IPS-18c (cell line): Measurements from ENCODE around the gene LTBP3.
A peak's percentile ranks its signal among the peaks of the same experiment; 100 is the strongest.

Experiments
- H3K4me3 ChIP-seq: 2 replicates; pipeline ENCODE4 v1.7.0; 2013; ENCODE audit warnings: low read depth, mild to moderate bottlenecking, low read length, moderate library complexity; ENCODE audit not compliant: insufficient read depth
- H3K9me3 ChIP-seq: one replicate; pipeline ENCODE4 v1.6.1; 2013; ENCODE audit warnings: mild to moderate bottlenecking, low read length, moderate library complexity; ENCODE audit not compliant: control insufficient read depth, insufficient read depth

The LTBP3 gene

GRCh38 chr11:65547446-65548125 lies 10.6 kb downstream of the LTBP3 start:
- Histone ChIP-seq H3K4me3 (no peak overlapping the region; the same call in 1 of the 2 replicates), H3K9me3 (peaks cover 3% of the 10 kb centered on the region)

DNA sequence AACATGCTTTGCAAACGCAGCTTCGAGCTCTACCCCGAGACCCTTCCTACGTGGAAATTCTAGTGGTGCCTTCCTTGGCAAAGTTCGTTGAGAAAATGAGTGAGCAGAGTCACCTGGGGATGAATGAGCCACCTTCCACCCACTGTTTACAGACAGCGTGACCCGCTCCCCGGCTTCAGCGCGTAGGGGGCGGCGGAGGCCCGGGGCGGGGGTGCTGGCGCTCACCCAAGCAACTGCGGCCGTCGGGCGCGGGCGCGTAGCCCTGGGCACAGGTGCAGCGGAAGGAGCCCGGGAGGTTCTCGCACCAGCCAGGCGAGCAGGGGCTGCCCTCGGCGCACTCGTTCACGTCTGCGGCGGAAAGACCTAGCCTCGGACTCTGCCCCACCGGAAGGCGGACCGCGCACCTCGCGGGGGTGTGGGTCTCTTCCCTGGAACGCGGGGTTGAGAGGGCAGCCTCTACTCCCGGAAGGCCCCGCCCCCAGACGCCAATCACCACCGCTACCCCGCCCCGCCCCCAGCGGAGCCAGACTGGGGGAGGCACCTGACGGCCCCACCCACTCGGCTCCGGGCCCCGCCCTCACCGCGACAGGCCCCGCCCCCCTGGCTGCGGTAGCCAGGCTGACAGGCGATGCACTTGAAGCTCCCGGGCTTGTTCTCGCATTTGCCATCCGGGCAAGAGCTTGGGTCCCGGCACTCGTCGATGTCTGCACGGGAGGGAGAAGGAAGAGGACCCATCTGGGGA lies 11.8 kb downstream of the LTBP3 start:
- peaks cover 3% of the 10 kb centered on the region for H3K9me3 ChIP-seq
- peak overlapping the region; percentile 47 for H3K4me3 ChIP-seq

- peaks cover 3% of the 10 kb centered on the region for H3K9me3 ChIP-seq
- peak overlapping the region; percentile 47; the same call in 1 of the 2 replicates for H3K4me3 ChIP-seq
These were observed 12.3 kb downstream of the LTBP3 start for GRCh38 chr11:65545853-65546216.

GRCh38 chr11:65542738-65543390 lies 15.3 kb downstream of the LTBP3 start:
- H3K4me3 ChIP-seq: no peak overlapping the region
- peaks cover 2% of the 10 kb centered on the region for H3K9me3 ChIP-seq

DNA sequence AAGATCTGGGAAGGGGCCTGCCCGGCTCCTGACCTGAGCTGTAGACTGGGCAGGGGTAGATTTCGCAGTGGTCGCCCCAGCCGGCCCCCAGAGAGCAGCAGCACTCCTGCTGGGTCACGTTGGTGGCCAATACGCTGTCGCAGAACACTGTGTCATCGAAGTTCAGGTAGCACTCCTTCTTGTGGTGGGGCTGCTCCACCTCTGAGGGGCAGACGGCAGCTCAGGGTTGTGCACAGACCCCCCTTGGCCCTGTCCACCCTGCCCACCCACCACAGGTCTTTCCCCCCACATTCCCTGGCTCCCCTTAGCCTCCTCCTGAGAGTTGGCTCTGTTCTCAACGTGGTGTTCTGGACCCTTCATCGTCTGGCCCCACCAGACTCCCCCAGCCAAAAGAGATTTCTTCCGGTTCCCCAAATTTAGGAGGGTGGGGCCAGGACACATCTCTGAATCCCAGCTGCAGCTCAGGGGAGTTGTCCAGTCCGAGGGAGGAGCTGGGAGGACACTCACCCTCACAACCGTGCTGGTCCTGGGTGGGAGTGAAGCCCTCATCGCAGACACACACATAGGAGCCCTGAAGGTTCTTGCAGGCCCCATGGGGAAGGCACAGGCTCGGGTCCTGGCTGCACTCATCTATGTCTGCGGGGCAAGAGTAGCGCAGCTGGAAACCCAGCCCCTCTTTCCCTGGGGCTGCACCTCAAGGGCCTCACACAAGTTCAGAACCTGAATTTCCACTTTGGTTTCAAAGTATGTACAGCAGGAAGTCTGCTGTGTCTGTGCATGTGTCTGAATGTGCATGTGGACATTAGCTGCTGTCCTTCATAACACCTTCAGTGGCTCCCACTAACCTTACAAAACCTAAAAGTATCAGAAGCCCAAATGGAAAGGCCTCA lies 16.8 kb downstream of the LTBP3 start:
- H3K9me3 ChIP-seq: peaks cover 2% of the 10 kb centered on the region
- peak overlapping the region; percentile 63 for H3K4me3 ChIP-seq

- peak overlapping the region; percentile 63 for H3K4me3 ChIP-seq
- H3K9me3 ChIP-seq: peaks cover 2% of the 10 kb centered on the region
These were observed 17.7 kb downstream of the LTBP3 start for GRCh38 chr11:65540290-65541092.

DNA sequence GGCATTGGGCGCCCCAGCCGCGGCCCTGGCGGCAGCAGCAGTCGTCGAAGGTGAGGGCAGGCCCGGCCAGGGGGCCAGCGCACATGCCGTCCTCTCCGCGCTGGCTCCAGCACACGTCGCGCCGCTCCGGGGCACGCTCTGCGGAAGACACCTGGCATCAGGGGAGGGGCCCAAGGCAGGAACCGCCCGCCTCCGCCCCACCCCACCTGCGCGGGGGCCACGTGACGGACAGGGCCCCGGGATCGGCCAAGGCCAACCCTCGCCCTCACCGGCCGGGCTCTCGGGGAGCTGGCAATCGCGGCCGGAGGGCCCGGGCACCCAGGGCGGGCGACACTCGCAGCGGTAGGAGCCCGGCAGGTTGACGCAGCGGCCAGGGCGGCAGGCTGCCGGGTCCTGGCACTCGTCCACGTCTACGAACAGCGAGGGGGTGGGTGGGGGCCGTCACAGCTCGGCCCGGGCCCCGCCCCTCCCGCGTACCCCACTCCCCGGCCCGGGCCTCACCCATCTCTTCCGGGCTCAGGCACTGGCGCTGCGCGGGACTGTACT lies 18.3 kb downstream of the LTBP3 start:
- H3K9me3 ChIP-seq: peaks cover 2% of the 10 kb centered on the region
- H3K4me3 ChIP-seq: peak overlapping the region; percentile 54

- H3K4me3 ChIP-seq: peak overlapping the region; percentile 54
- peaks cover 2% of the 10 kb centered on the region for H3K9me3 ChIP-seq
These were observed 19.0 kb downstream of the LTBP3 start for GRCh38 chr11:65538915-65539743.

DNA sequence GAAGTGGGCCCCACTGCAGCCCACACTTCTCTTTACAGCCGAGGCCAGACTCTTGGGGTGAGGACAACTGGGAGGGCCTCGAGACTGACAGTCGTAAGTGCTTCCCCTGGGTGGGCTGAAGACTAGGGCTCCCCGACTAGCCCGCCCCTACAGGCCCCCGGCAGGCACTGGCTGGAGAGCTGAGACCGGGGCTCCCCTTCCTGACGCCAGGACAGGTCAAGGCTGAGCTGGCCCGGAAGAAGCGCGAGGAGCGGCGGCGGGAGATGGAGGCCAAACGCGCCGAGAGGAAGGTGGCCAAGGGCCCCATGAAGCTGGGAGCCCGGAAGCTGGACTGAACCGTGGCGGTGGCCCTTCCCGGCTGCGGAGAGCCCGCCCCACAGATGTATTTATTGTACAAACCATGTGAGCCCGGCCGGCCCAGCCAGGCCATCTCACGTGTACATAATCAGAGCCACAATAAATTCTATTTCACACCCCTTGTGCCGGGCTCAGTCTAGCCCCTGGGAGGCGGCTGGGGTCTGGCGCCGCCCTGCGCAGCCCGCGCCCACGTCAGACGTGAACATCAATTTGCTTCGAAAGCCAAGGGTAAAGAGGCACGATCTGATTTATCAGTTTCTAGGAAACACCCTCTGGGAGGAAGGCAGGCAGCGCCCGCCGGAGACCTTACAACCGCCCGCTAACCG lies 19.8 kb downstream of the LTBP3 start:
- no peak overlapping the region for H3K4me3 ChIP-seq

GRCh38 chr11:65537620-65538231 lies 20.4 kb downstream of the LTBP3 start:
- Histone ChIP-seq H3K9me3 (peaks cover 2% of the 10 kb centered on the region), H3K4me3 (no peak overlapping the region)

More for the DNA sequence above, 19.8 kb downstream of the LTBP3 start:
- H3K9me3 ChIP-seq: peaks cover 2% of the 10 kb centered on the region

DNA sequence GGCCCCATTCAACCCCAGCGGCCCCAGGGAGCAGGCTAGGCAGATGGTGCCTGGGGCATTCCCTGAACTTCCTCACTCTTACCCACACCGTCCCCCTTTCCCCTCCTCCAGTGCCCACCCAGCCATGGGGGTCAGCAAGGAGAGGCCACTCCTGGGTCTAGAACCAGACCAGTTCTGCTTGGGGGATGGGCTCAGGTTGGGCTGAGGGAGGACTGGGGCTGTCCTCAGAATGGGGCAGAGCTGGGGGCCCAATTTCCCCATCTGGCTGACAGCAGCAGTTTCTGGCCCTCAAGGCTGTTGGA lies 20.9 kb downstream of the LTBP3 start:
- H3K9me3 ChIP-seq: peaks cover 2% of the 10 kb centered on the region
- H3K4me3 ChIP-seq: no peak overlapping the region

DNA sequence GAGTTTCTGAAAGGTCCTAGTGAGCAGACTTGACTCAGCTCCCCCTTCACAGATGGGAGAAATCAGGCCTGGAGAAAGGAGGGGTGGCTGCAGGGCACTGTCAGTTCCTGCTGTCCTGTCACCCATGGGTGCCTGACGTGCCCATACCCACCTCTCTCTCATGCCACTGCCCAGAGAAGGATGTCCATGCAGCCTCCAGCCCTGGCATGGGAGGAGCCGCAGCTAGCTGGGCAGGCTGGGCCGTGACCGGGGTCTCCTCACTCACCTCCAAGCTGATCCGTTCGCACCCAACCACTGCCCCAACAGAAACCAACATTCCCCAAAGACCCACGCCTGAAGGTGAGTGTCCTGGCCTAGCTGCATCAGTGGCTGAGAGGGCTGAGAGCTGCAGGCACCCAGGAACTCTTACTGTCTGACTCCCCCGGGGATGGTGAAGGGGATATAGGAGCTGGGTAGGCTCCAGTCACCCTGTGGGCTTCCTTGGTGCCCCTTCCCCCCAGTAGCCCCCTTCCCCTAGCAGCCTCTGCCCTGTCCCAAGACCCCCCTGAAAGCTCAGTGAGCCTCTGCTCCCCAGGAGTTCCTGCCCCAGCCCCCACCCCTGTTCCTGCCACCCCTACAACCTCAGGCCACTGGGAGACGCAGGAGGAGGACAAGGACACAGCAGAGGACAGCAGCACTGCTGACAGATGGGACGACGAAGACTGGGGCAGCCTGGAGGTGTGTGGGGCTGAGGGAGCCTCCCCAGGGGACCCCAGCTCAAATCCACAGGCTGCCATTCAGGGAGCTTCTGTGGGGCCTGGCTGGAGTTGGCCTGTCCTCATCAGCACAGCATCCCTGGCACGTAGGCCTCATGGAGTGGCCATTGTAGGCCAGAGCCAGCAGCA lies 21.5 kb downstream of the LTBP3 start:
- Histone ChIP-seq H3K4me3 (no peak overlapping the region), H3K9me3 (peaks cover 2% of the 10 kb centered on the region)

DNA sequence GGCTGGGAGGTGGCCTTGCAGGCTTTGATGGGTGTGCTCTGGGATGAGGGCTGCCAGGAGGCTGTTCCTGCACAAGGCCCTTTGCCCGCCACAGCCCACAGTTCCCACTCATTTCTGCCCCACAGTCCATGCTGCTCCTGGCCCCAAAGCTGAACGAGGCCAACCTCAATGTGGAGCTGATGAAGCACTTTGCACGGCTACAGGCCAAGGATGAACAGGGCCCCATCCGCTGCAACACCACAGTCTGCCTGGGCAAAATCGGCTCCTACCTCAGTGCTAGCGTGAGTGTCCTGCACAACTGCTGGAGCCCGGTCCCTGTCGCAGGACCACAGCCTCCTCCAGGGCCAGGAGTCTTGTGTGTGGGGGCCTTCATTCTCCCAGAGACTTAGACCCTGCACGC lies 23.1 kb downstream of the LTBP3 start:
- H3K4me3 ChIP-seq: no peak overlapping the region
- peaks cover 2% of the 10 kb centered on the region for H3K9me3 ChIP-seq
